Smooth muscle cell (in vitro differentiated cells): ENCODE results near the gene NPIPA3. TPM values are rescaled to one million over a fixed set of nuclear protein-coding genes. Genes with fewer than 3 reads are reported as not detected.

Experiments
- DNase-seq: peaks from one replicate; lab custom pipeline; 2025; ENCODE audit not compliant: unreplicated experiment; lab: John Stamatoyannopoulos, UW
- H2AFZ ChIP-seq: fragments of 200-600 bp; sonication (generic); 2 replicates; pipeline ENCODE4 v1.6.0; 2016; ENCODE audit warnings: antibody characterized with exemption, low read depth, mild to moderate bottlenecking
- H3F3A ChIP-seq: fragments of 200-600 bp; sonication (generic); 2 replicates; pipeline ENCODE4 v1.6.0; 2017; ENCODE audit warnings: antibody characterized with exemption, low read depth
- H3K27ac ChIP-seq: fragments of 200-600 bp; sonication (generic); 2 replicates; pipeline ENCODE4 v1.5.1; 2016; ENCODE audit warnings: low read depth, mild to moderate bottlenecking
- H3K27me3 ChIP-seq: fragments of 200-600 bp; sonication (generic); 2 replicates; pipeline ENCODE4 v1.6.1; 2016; ENCODE audit warnings: low read depth, mild to moderate bottlenecking
- H3K36me3 ChIP-seq: fragments of 200-600 bp; sonication (generic); 2 replicates; pipeline ENCODE4 v1.5.1; 2016; ENCODE audit warnings: low read depth
- H3K4me1 ChIP-seq: fragments of 200-600 bp; sonication (generic); 2 replicates; pipeline ENCODE4 v1.5.1; 2016; ENCODE audit warnings: low read depth
- H3K4me2 ChIP-seq: fragments of 200-600 bp; sonication (generic); 2 replicates; pipeline ENCODE4 v1.6.0; 2016; ENCODE audit warnings: mild to moderate bottlenecking
- H3K4me3 ChIP-seq: fragments of 200-600 bp; sonication (generic); 2 replicates; pipeline ENCODE4 v1.5.1; 2016; ENCODE audit warnings: mild to moderate bottlenecking
- H3K79me2 ChIP-seq: fragments of 200-600 bp; sonication (generic); 2 replicates; pipeline ENCODE4 v1.6.0; 2016; ENCODE audit warnings: low read depth, mild to moderate bottlenecking
- H3K9ac ChIP-seq: fragments of 200-600 bp; sonication (generic); 2 replicates; pipeline ENCODE4 v1.6.0; 2016; ENCODE audit warnings: low read depth
- H3K9me3 ChIP-seq: fragments of 200-600 bp; sonication (generic); replicated peaks from 2 replicates; pipeline ENCODE4 v1.5.1; 2016; ENCODE audit warnings: low read depth
- H4K20me1 ChIP-seq: fragments of 200-600 bp; sonication (generic); 2 replicates; pipeline ENCODE4 v1.6.0; 2016; ENCODE audit warnings: low read depth
- CTCF ChIP-seq: fragments of 200-600 bp; sonication (generic); IDR thresholded peaks from 2 replicates; pipeline ENCODE4 v1.5.1; 2017; ENCODE audit warnings: borderline replicate concordance, mild to moderate bottlenecking, antibody characterized with exemption; ENCODE audit not compliant: insufficient read depth, poor library complexity, severe bottlenecking
- WGBS: methylation state at CpG from one replicate; pipeline ENCODE4 v1.1.7; 2016; ENCODE audit warnings: low lambda C conversion rate; 5-methylcytosine and 5-hydroxymethylcytosine counted together
- polyA plus RNA-seq: library from polyadenylated mRNA; unstranded; fragments of >200 nt; fragmentation: Nextera tagmentation; extraction: Ambion mirVana; gene quantifications from 2 replicates; pipeline ENCODE4 v1.2.1, GENCODE V29; 2016
- total RNA-seq: library from RNA; depleted of rRNA; stranded (reverse); fragments of >200 nt; gene quantifications from 2 replicates; pipeline ENCODE4 v1.2.3, GENCODE V29; 2014

Gene NPIPA3
- total and polyA plus RNA-seq, 2 experiments from 2014 or later = 0.81 to 0.94 TPM

- Histone ChIP-seq H3K4me2 (no peak overlapping the region), H3F3A (no peaks in the 10 kb centered on the region), H3K36me3 (no peaks in the 10 kb centered on the region), H3K27me3 (no peaks in the 10 kb centered on the region), H3K4me3 (no peak overlapping the region), H3K9me3 (no peaks in the 10 kb centered on the region), H3K9ac (no peak overlapping the region), H4K20me1 (no peaks in the 10 kb centered on the region), H3K79me2 (no peaks in the 10 kb centered on the region), H3K27ac (no peak overlapping the region), H2AFZ (no peak overlapping the region), H3K4me1 (no peaks in the 10 kb centered on the region)
- WGBS = 97% methylated on average over 7 of the region's 7 CpGs
- no peak for TF ChIP-seq CTCF
- no peak for DNase-seq
These were observed 34.5 kb upstream of the NPIPA3 start for GRCh38 chr16:14668556-14669223.

GRCh38 chr16:14669776-14670175 lies 33.4 kb upstream of the NPIPA3 start:
- Histone ChIP-seq H2AFZ (no peak overlapping the region), H4K20me1 (no peaks in the 10 kb centered on the region)

GRCh38 chr16:14672403-14672971 lies 30.7 kb upstream of the NPIPA3 start:
- no peak overlapping the region for H3K27ac ChIP-seq
- no peaks in the 10 kb centered on the region for H3K27me3 ChIP-seq
- H3K4me3 ChIP-seq = no peak overlapping the region
- H2AFZ ChIP-seq = no peak overlapping the region
- WGBS = 81% methylated on average over 7 of the region's 7 CpGs
- no peaks in the 10 kb centered on the region for H3K4me1 ChIP-seq
- no peaks in the 10 kb centered on the region for H3K9me3 ChIP-seq
- TF ChIP-seq CTCF = no peak
- no peak overlapping the region for H3K9ac ChIP-seq
- H3K4me2 ChIP-seq = no peak overlapping the region
- no peak for DNase-seq
- no peaks in the 10 kb centered on the region for H3K36me3 ChIP-seq
- no peaks in the 10 kb centered on the region for H3F3A ChIP-seq
- H3K79me2 ChIP-seq = no peaks in the 10 kb centered on the region
- no peaks in the 10 kb centered on the region for H4K20me1 ChIP-seq

More at GRCh38 chr16:14669776-14670175, 33.4 kb upstream of the NPIPA3 start:
- Histone ChIP-seq H3K9ac (no peak overlapping the region), H3F3A (no peaks in the 10 kb centered on the region), H3K27me3 (no peaks in the 10 kb centered on the region), H3K4me2 (no peak overlapping the region), H3K4me1 (no peaks in the 10 kb centered on the region), H3K9me3 (no peaks in the 10 kb centered on the region), H3K79me2 (no peaks in the 10 kb centered on the region), H3K4me3 (no peak overlapping the region), H3K27ac (no peak overlapping the region), H3K36me3 (no peaks in the 10 kb centered on the region)
- DNase-seq = no peak
- 92% methylated on average over 4 of the region's 4 CpGs for WGBS
- TF ChIP-seq CTCF = no peak

GRCh38 chr16:14676633-14677032 lies 26.6 kb upstream of the NPIPA3 start:
- Histone ChIP-seq H3K4me2 (no peak overlapping the region), H3K9me3 (no peaks in the 10 kb centered on the region), H2AFZ (no peak overlapping the region), H3K27me3 (no peaks in the 10 kb centered on the region), H4K20me1 (no peaks in the 10 kb centered on the region), H3K79me2 (no peaks in the 10 kb centered on the region), H3K4me1 (no peaks in the 10 kb centered on the region), H3K9ac (no peak overlapping the region), H3F3A (no peaks in the 10 kb centered on the region), H3K4me3 (no peak overlapping the region), H3K27ac (no peak overlapping the region), H3K36me3 (no peaks in the 10 kb centered on the region)
- TF ChIP-seq CTCF = no peak
- DNase-seq = no peak
- 95% methylated on average over 3 of the region's 3 CpGs for WGBS
